ENCODE measurements around the gene TACR1. TPM values are rescaled to one million over a fixed set of nuclear protein-coding genes. Genes with fewer than 3 reads are reported as not detected.

The TACR1 gene
- total and polyA plus RNA-seq, 2 donors from 2014 or later = 0.49 to 5.1 TPM

GRCh38 chr2:75089471-75089870, 109.8 kb downstream of the TACR1 start:
- Histone ChIP-seq H3K27me3 (ENCODE audit: control insufficient read depth, insufficient read depth, low read length) (no peaks in the 10 kb centered on the region), H3K36me3 (ENCODE audit: control insufficient read depth in 2 of 3, insufficient read depth in 3 of 3, low read length in 3 of 3) (no peaks in the 10 kb centered on the region), H3K9ac (ENCODE audit: low read length in 3 of 3) (no peak overlapping the region), H3K9me3 (ENCODE audit: control insufficient read depth in 2 of 3, insufficient read depth in 1 of 3, low read length in 3 of 3) (no peaks in the 10 kb centered on the region), H3K27ac (ENCODE audit: low read depth in 2 of 2, low read length in 2 of 2) (no peak overlapping the region), H3K4me3 (ENCODE audit: low read length in 3 of 3) (no peak overlapping the region), H3K4me1 (ENCODE audit: control insufficient read depth in 2 of 3, insufficient read depth in 2 of 3, low read depth in 1 of 3, low read length in 3 of 3) (peaks cover 0 to 4% (median 2%) of the 10 kb centered on the region in 3 donors)
- no peak for FAIRE-seq
- TF ChIP-seq CTCF (IDR thresholded peaks at IDR 0.05; ENCODE audit: borderline replicate concordance, extremely low read depth, insufficient read depth) = no peak
- no peak for DNase-seq
- intact Hi-C loops (cut with DNase I) = no loop called here

GRCh38 chr2:75088791-75089190, 110.5 kb downstream of the TACR1 start:
- H3K4me3 ChIP-seq (ENCODE audit: low read length in 3 of 3) = no peak overlapping the region
- H3K36me3 ChIP-seq (ENCODE audit: control insufficient read depth in 2 of 3, insufficient read depth in 3 of 3, low read length in 3 of 3) = no peaks in the 10 kb centered on the region
- no peaks in the 10 kb centered on the region for H3K9me3 ChIP-seq (ENCODE audit: control insufficient read depth in 2 of 3, insufficient read depth in 1 of 3, low read length in 3 of 3)
- DNase-seq = no peak
- TF ChIP-seq CTCF (IDR thresholded peaks at IDR 0.05; ENCODE audit: borderline replicate concordance, extremely low read depth, insufficient read depth) = no peak
- intact Hi-C loops (cut with DNase I) = no loop called here
- no peak for FAIRE-seq
- no peak overlapping the region for H3K9ac ChIP-seq (ENCODE audit: low read length in 3 of 3)
- no peak overlapping the region for H3K27ac ChIP-seq (ENCODE audit: low read depth in 2 of 2, low read length in 2 of 2)
- no peaks in the 10 kb centered on the region for H3K27me3 ChIP-seq (ENCODE audit: control insufficient read depth, insufficient read depth, low read length)
- peaks cover 0 to 4% (median 2%) of the 10 kb centered on the region in 3 donors for H3K4me1 ChIP-seq (ENCODE audit: control insufficient read depth in 2 of 3, insufficient read depth in 2 of 3, low read depth in 1 of 3, low read length in 3 of 3)

- peaks cover 0 to 4% (median 2%) of the 10 kb centered on the region in 3 donors for H3K4me1 ChIP-seq (ENCODE audit: control insufficient read depth in 2 of 3, insufficient read depth in 2 of 3, low read depth in 1 of 3, low read length in 3 of 3)
- no peak overlapping the region for H3K4me3 ChIP-seq (ENCODE audit: low read length in 3 of 3)
- peak in 2 of 5 donors; percentile 16 to 65 for DNase-seq
- TF ChIP-seq CTCF (IDR thresholded peaks at IDR 0.05; ENCODE audit: borderline replicate concordance, extremely low read depth, insufficient read depth) = no peak
- FAIRE-seq = no peak
- intact Hi-C loops (cut with DNase I) = no loop called here
- H3K27me3 ChIP-seq (ENCODE audit: control insufficient read depth, insufficient read depth, low read length) = no peaks in the 10 kb centered on the region
- H3K9ac ChIP-seq (ENCODE audit: low read length in 3 of 3) = no peak overlapping the region
- no peaks in the 10 kb centered on the region for H3K36me3 ChIP-seq (ENCODE audit: control insufficient read depth in 2 of 3, insufficient read depth in 3 of 3, low read length in 3 of 3)
- no peaks in the 10 kb centered on the region for H3K9me3 ChIP-seq (ENCODE audit: control insufficient read depth in 2 of 3, insufficient read depth in 1 of 3, low read length in 3 of 3)
- H3K27ac ChIP-seq (ENCODE audit: low read depth in 2 of 2, low read length in 2 of 2) = no peak overlapping the region
Measured at GRCh38 chr2:75087736-75088135, 111.6 kb downstream of the TACR1 start.

GRCh38 chr2:75079575-75079974, 119.7 kb downstream of the TACR1 start:
- H3K4me1 ChIP-seq (ENCODE audit: control insufficient read depth in 2 of 3, insufficient read depth in 2 of 3, low read depth in 1 of 3, low read length in 3 of 3) = no peaks in the 10 kb centered on the region
- TF ChIP-seq CTCF (IDR thresholded peaks at IDR 0.05; ENCODE audit: borderline replicate concordance, extremely low read depth, insufficient read depth) = no peak
- no peak overlapping the region for H3K9ac ChIP-seq (ENCODE audit: low read length in 3 of 3)
- H3K9me3 ChIP-seq (ENCODE audit: control insufficient read depth in 2 of 3, insufficient read depth in 1 of 3, low read length in 3 of 3) = no peaks in the 10 kb centered on the region
- H3K4me3 ChIP-seq (ENCODE audit: low read length in 3 of 3) = no peak overlapping the region
- intact Hi-C loops (cut with DNase I) = no loop called here
- no peaks in the 10 kb centered on the region for H3K27me3 ChIP-seq (ENCODE audit: control insufficient read depth, insufficient read depth, low read length)
- DNase-seq = no peak
- no peak for FAIRE-seq
- no peaks in the 10 kb centered on the region for H3K36me3 ChIP-seq (ENCODE audit: control insufficient read depth in 2 of 3, insufficient read depth in 3 of 3, low read length in 3 of 3)
- no peak overlapping the region for H3K27ac ChIP-seq (ENCODE audit: low read depth in 2 of 2, low read length in 2 of 2)

Data from kidney (tissue), 14 donors.